Skeletal muscle satellite cell (primary cell): Measurements from ENCODE around the gene SPATA20.

Source experiments
- H3K27me3 ChIP-seq: 2 replicates; pipeline ENCODE4 v1.7.0; 2013; ENCODE audit warnings: low read length; ENCODE audit not compliant: control insufficient read depth, insufficient read depth
- H3K36me3 ChIP-seq: 2 replicates; pipeline ENCODE4 v1.7.0; 2013; ENCODE audit warnings: mild to moderate bottlenecking, control low read depth, low read length; ENCODE audit not compliant: insufficient read depth
- H3K4me1 ChIP-seq: 2 replicates; pipeline ENCODE4 v1.7.0; 2013; ENCODE audit warnings: low read length; ENCODE audit not compliant: control insufficient read depth, insufficient read depth
- H3K4me2 ChIP-seq: 2 replicates; pipeline ENCODE4 v1.7.0; 2013; ENCODE audit warnings: mild to moderate bottlenecking, low read length
- H3K4me3 ChIP-seq: 2 replicates; pipeline ENCODE4 v1.7.0; 2013; ENCODE audit warnings: low read length
- H3K9ac ChIP-seq: 2 replicates; pipeline ENCODE4 v1.7.0; 2013; ENCODE audit warnings: mild to moderate bottlenecking, low read depth, low read length, moderate library complexity
- H3K9me3 ChIP-seq: replicated peaks from 2 replicates; pipeline ENCODE4 v1.7.0; 2013; ENCODE audit warnings: mild to moderate bottlenecking, control low read depth, low read length

Gene SPATA20

GRCh38 chr17:50511058-50511457 lies 35.9 kb upstream of the SPATA20 start:
- peak overlapping the region; percentile 19 for H3K4me2 ChIP-seq
- peaks cover 22% of the 10 kb centered on the region for H3K4me1 ChIP-seq
- H3K9me3 ChIP-seq = no peaks in the 10 kb centered on the region
- H3K27me3 ChIP-seq = no peaks in the 10 kb centered on the region
- no peak overlapping the region for H3K9ac ChIP-seq
- no peak overlapping the region for H3K4me3 ChIP-seq
- no peaks in the 10 kb centered on the region for H3K36me3 ChIP-seq

GRCh38 chr17:50513495-50513894 lies 33.5 kb upstream of the SPATA20 start:
- Histone ChIP-seq H3K9me3 (no peaks in the 10 kb centered on the region), H3K4me2 (no peak overlapping the region), H3K4me3 (no peak overlapping the region), H3K4me1 (peaks cover 20% of the 10 kb centered on the region), H3K9ac (no peak overlapping the region), H3K36me3 (no peaks in the 10 kb centered on the region), H3K27me3 (no peaks in the 10 kb centered on the region)

GRCh38 chr17:50514388-50514787 lies 32.6 kb upstream of the SPATA20 start:
- Histone ChIP-seq H3K27me3 (no peaks in the 10 kb centered on the region), H3K9ac (no peak overlapping the region), H3K4me1 (peaks cover 13% of the 10 kb centered on the region)

GRCh38 chr17:50514936-50515702 lies 31.9 kb upstream of the SPATA20 start:
- H3K4me1 ChIP-seq = peaks cover 13% of the 10 kb centered on the region
- no peak overlapping the region for H3K4me3 ChIP-seq
- no peak overlapping the region for H3K9ac ChIP-seq
- H3K4me2 ChIP-seq = no peak overlapping the region
- H3K36me3 ChIP-seq = no peaks in the 10 kb centered on the region
- H3K27me3 ChIP-seq = no peaks in the 10 kb centered on the region
- no peaks in the 10 kb centered on the region for H3K9me3 ChIP-seq

More at GRCh38 chr17:50514388-50514787, 32.6 kb upstream of the SPATA20 start:
- H3K9me3 ChIP-seq = no peaks in the 10 kb centered on the region
- H3K4me3 ChIP-seq = no peak overlapping the region
- no peaks in the 10 kb centered on the region for H3K36me3 ChIP-seq
- no peak overlapping the region for H3K4me2 ChIP-seq

GRCh38 chr17:50517011-50517410 lies 30.0 kb upstream of the SPATA20 start:
- Histone ChIP-seq H3K9ac (no peak overlapping the region), H3K36me3 (no peaks in the 10 kb centered on the region), H3K4me1 (peaks cover 13% of the 10 kb centered on the region), H3K9me3 (no peaks in the 10 kb centered on the region), H3K4me3 (no peak overlapping the region), H3K4me2 (no peak overlapping the region), H3K27me3 (peaks cover 5% of the 10 kb centered on the region)

GRCh38 chr17:50517504-50518383 lies 29.2 kb upstream of the SPATA20 start:
- Histone ChIP-seq H3K9ac (no peak overlapping the region), H3K4me2 (no peak overlapping the region), H3K4me3 (no peak overlapping the region), H3K27me3 (peaks cover 7% of the 10 kb centered on the region), H3K9me3 (no peaks in the 10 kb centered on the region), H3K4me1 (peaks cover 13% of the 10 kb centered on the region), H3K36me3 (no peaks in the 10 kb centered on the region)

- Histone ChIP-seq H3K27me3 (peaks cover 7% of the 10 kb centered on the region), H3K9ac (no peak overlapping the region)
Measured at GRCh38 chr17:50518384-50519023, 28.5 kb upstream of the SPATA20 start.

GRCh38 chr17:50519141-50519834 lies 27.7 kb upstream of the SPATA20 start:
- Histone ChIP-seq H3K9me3 (no peaks in the 10 kb centered on the region), H3K4me2 (no peak overlapping the region), H3K36me3 (no peaks in the 10 kb centered on the region), H3K27me3 (peaks cover 7% of the 10 kb centered on the region), H3K4me3 (no peak overlapping the region), H3K4me1 (peaks cover 13% of the 10 kb centered on the region), H3K9ac (no peak overlapping the region)

More at GRCh38 chr17:50518384-50519023, 28.5 kb upstream of the SPATA20 start:
- Histone ChIP-seq H3K4me2 (no peak overlapping the region), H3K36me3 (no peaks in the 10 kb centered on the region), H3K4me1 (peaks cover 13% of the 10 kb centered on the region), H3K9me3 (no peaks in the 10 kb centered on the region), H3K4me3 (no peak overlapping the region)

GRCh38 chr17:50520483-50520882 lies 26.5 kb upstream of the SPATA20 start:
- Histone ChIP-seq H3K36me3 (no peaks in the 10 kb centered on the region), H3K4me1 (peaks cover 4% of the 10 kb centered on the region)

GRCh38 chr17:50521514-50521913 lies 25.5 kb upstream of the SPATA20 start:
- H3K9ac ChIP-seq = no peak overlapping the region

More at GRCh38 chr17:50520483-50520882, 26.5 kb upstream of the SPATA20 start:
- H3K4me2 ChIP-seq = no peak overlapping the region
- peaks cover 7% of the 10 kb centered on the region for H3K27me3 ChIP-seq
- H3K9me3 ChIP-seq = no peaks in the 10 kb centered on the region
- H3K4me3 ChIP-seq = no peak overlapping the region
- no peak overlapping the region for H3K9ac ChIP-seq

GRCh38 chr17:50522766-50523165 lies 24.2 kb upstream of the SPATA20 start:
- H3K27me3 ChIP-seq = peaks cover 7% of the 10 kb centered on the region
- H3K36me3 ChIP-seq = no peaks in the 10 kb centered on the region
- H3K4me2 ChIP-seq = no peak overlapping the region
- no peaks in the 10 kb centered on the region for H3K4me1 ChIP-seq
- H3K4me3 ChIP-seq = no peak overlapping the region
- no peak overlapping the region for H3K9ac ChIP-seq
- no peaks in the 10 kb centered on the region for H3K9me3 ChIP-seq

More at GRCh38 chr17:50521514-50521913, 25.5 kb upstream of the SPATA20 start:
- no peak overlapping the region for H3K4me3 ChIP-seq
- no peak overlapping the region for H3K4me2 ChIP-seq
- H3K4me1 ChIP-seq = peaks cover 3% of the 10 kb centered on the region
- H3K36me3 ChIP-seq = no peaks in the 10 kb centered on the region
- peaks cover 7% of the 10 kb centered on the region for H3K27me3 ChIP-seq
- no peaks in the 10 kb centered on the region for H3K9me3 ChIP-seq
